ENCODE measurements around the gene RPL22.

Gene RPL22

DNA sequence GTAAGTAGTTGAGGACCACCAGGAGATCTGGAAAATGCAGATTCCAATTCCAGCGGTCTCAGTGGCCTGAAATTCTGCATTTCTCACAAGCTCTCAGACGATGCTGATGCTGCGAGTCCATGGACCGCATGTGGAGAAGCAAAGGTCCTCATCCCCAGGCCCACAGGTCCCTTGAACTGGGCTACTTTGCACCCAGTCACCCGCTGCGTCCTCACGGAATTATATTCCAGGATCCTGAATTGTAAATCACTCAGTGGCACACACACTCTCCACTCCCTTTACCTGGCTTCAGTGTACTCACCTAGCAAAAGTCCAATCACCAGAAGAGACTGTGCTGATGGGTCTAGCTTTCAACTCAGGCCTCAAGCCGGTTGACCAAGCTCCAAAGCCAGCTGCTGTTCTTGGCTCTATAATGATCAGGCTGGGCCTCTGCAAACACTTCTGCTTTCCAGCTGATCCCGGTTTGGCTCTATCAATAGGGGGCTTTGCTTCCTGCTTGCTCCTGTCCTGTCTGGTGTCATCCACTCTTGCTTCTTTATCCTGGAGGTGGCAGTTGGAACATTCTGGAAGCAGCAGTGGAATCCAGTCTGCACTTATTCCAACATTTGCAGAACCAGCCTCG, 904 bp upstream of the RPL22 start:
- DNase-seq (ENCODE audit: low read depth) = no peak

DNA sequence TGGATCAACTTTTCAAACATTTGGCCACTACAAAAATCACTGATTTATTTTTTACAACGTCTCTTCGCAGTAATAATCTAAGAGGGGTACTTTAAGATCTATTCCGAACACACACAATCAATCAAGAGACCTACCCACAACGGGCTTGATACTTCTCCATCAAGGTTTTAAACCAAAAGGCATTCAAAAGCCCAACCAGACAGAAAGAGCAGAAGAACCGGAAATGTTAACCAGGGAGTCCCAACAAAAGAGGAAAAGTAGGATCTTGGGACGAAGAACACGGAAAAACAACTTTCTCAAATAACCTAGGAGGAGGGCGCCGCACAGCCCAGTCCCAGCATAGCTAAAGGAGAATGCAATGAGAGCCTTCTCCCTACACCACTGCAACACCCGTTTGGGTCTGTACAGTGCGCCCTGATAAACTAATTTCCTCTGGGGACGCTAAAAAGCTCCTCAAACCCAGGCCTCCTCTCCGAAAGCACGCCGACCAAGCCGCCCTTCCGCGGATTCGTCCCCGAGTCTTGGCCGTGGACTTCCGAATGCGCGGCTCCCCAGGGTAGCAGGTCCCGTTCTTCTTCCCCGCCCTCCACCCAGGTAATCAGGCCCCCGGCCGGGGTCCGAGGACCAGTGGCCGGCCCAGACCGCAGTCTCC, 623 bp downstream of the RPL22 start:
- no peak for DNase-seq (ENCODE audit: low read depth)

- no peak for DNase-seq (ENCODE audit: low read depth)
Observed at GRCh38 chr1:6197746-6198427, 1.5 kb downstream of the RPL22 start.

DNA sequence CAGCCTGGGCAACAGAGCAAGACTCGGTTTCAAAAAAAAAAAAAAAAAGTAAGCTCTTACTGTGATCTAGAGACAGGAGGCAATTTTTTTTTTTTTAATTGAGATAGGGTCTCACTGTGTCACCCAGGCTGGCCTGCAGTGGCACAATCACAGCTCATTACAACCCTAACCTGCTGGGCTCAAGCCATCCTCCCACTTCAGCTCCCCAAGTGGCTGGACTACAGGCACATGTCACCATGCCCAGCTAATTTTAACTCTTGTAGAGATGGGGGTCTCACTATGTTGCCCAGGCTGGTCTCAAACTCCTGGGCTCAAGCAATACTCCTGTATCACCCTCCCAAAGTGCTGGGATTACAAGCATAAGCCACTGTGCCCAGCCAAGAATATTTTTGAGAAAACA, 7.4 kb downstream of the RPL22 start:
- no peak for DNase-seq (ENCODE audit: low read depth)

GRCh38 chr1:6188466-6188865, 10.9 kb downstream of the RPL22 start:
- DNase-seq (ENCODE audit: low read depth) = no peak

DNA sequence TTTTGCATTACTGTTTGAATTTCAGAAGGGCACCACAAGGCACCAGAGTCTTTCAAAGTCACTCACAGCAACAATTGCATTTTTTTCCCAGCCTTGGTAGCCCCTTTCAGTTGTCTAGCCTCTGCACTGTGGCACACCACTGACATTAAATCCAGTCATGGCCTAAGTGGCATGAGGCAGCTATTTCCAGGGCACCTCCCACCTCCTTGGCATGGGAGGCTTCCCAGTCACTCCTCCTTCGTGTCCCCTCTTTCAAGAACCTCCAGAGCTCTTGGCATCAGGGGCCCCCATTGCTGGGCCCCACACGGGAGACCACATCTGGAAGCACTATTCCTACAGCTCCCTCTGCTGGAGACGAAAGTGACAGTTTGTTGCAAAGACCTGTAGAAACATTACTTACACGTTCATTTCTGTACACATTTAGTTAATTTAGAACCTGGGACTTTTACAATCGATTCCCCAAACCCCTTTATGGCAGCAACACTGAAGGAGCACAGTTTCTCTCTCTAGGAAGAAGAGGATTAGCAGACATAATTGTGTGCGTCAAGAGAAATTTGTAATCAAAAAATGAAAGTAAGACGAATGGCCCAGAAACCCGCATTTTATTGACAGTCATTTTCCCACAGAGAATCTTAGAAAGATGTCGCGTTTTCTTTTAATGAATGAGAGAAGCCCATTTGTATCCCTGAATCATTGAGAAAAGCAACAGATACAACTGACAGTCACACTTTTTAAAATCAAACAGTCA, 13.6 kb downstream of the RPL22 start:
- DNase-seq (ENCODE audit: low read depth) = no peak

GRCh38 chr1:6185151-6185550, 14.2 kb downstream of the RPL22 start:
- DNase-seq (ENCODE audit: low read depth) = no peak

DNA sequence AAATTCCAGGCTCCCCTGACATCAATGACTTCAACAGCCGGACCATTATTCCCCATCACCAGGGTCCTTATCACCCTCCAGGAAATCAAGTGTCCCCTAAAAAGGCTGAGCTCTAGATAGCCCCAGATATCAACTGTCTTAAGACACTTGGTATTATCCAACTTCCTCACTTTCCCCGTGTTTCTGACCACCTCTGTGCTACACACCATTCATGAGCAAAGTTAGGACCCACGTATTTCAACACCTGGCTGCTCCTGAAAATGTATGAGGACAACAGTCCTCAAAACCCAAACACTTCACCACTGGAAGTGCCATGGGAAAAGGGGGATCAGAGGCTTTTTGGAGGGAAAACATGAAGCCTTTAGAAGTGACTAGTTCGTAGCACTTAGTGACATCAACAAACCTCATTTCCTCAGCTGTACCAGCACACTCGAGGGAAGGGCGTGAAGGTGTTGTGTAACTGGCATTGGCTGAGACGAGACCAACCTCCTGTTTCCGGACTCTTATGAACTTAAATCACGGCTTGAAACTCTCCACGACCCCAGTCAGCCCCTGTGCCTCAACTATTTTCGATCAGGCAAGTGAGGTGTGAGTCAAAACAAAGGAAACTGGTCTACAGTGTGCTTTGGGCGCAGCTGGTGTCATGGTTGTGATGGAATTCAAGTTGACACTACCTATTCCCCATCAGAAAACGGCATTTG, 15.2 kb downstream of the RPL22 start:
- DNase-seq (ENCODE audit: low read depth) = no peak

DNA sequence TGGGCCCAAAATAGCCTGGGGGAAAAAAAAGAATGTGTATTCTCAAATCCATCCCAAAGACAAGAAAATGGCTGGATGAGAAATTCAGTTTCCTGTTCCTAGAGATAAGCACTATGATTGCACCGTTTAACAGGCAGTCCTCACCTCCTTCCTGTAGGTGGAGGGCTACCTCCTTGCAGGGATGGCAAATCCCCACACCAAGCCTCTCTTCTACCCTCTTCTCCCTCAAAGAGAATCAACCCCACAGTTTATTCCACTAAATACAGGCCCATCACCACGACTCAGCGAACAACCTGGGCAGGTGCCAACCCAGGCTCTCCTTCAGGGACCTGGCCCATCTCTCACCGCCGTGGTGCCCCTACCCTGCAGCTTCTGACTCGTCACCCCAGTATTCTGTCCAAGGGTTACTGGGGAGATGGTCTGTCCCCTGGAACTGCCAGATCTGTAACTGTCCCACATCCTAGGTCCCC, 15.8 kb downstream of the RPL22 start:
- DNase-seq (ENCODE audit: low read depth) = no peak

DNA sequence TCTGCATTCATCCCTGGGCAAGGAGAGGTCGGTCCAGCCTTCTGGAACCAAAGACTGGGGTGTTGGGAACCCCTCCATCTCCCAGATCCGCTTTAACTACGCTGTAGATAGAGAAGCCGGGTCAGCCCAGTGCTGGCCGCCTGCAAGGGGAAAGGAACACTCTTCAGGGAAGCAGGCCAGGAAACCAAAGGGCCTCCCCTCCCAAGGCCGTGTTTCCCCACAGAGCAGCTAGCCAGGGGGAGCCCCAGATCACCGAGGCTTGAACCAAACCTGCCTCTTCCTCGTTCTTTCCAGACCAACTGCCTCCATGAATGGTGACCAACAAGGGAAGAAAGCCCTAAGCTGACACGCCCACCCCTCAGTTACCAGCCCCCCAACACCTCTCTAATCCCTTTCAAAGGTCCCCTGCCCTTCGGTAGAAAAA, 18.0 kb downstream of the RPL22 start:
- DNase-seq (ENCODE audit: low read depth) = no peak

DNA sequence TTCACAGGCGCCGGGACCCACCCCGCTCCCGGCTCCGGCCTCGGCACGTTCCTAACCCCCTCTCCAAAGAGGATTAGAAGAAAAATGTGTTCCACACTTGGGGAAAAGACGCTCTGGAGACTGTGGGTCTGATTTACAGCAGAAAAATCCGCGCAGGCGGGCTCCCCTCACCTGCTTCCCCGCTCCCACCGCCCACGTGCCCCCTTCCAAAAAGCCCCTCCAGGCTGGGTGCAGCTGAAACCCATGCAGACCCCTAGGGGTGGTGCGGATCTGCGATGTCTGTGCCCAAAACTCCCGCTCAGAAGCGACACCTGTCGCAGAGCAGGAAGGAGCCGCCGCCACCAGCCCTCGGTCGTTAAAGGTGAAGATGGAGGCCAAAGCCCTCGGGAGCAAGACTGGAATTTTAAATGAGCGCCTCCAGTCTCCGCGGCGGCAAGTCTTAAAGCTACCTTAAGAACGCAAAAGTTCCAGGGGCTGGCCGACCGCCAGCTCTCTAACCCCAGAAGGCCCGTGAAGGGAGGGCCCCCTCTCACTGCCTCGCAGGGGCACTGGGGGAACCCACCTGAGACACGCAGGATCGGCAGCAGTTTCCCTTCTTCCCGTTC, 18.6 kb downstream of the RPL22 start:
- DNase-seq (ENCODE audit: low read depth) = no peak

DNA sequence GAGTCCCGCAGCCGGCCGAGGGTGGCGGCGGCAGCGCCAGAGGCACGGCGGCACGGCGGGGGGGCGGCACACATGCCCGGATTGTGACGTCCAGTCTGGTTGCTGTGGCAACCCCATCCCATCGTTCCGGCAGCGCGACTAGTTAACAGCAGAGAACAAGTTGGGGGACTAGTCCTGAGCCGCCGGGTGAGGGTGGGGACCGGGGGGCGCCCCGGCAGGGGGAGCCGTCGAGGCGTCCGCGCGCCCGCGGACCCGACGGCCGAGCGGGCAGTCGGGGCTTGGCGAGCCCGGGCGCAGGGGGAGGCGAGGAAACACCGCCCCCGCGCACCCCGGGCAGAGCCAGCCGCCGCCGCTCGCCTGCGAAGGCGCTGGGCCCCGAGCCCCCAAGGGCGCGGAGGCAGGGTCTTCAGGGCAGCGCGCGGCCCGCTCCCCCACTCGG, 19.1 kb downstream of the RPL22 start, which contains the start of gene CHD5:
Gene CHD5, minus strand, starts transcription at position 54 of the 439 bp plus-strand sequence. CDS start 298 bp downstream, outside the sequence.
- DNase-seq (ENCODE audit: low read depth) = no peak

- no peak for DNase-seq (ENCODE audit: low read depth)
Observed at GRCh38 chr1:6179564-6180175, 19.7 kb downstream of the RPL22 start.

GRCh38 chr1:6178751-6179563, 20.4 kb downstream of the RPL22 start:
- no peak for DNase-seq (ENCODE audit: low read depth)

DNA sequence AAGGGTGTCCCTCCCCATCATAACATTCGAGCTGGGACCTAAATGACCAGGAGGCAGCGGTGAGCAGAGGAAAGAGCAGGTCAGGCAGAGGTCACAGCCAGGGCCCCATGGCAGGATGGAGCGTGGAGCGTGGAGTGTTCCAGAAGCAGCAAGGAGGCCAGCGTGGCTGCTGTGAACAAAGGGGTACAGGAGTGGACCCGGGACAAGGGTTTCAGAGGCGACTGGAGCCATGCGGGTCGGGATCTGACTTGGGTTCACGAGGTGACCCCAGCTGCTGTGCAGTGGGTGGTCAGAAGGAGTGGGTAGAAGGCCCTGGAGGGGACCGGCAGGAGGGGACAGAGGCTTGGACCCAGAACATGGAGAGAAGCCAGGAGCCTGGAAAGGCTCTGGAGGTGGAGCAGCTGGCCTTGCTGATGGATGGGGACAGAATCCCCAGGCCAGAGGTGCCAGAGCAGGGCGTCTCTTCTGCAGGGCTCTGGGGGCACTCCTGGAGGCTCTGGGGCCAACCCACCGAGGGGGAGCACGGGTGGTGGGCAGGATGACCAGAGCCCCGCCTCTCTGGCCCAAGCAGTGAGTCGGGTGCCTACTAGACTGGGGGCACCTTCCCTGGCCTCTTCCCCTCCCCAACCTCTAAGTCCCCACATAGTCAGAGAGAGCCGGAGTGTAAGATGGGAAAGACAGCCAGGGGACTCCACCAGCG, 21.6 kb downstream of the RPL22 start:
- no peak for DNase-seq (ENCODE audit: low read depth)

DNA sequence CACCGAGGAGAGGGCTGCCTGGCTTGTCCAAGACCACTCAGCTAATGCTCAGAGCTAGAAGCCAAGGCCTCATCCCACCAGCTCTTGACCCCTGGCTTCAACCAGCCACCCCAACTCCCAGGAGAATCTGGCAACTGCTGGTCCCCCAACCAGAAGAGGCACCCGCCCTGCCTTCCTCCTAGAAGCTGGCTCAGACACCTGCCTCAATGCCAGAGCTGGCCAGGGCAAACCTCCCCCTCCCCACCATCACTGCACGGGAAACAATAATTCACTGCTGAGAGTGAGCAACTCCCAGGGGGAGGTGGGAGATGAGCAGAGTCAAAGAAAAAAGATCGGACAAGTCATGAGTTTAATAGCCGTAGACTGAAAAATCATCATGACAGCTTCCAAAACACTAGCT, 22.6 kb downstream of the RPL22 start:
- DNase-seq (ENCODE audit: low read depth) = no peak

DNA sequence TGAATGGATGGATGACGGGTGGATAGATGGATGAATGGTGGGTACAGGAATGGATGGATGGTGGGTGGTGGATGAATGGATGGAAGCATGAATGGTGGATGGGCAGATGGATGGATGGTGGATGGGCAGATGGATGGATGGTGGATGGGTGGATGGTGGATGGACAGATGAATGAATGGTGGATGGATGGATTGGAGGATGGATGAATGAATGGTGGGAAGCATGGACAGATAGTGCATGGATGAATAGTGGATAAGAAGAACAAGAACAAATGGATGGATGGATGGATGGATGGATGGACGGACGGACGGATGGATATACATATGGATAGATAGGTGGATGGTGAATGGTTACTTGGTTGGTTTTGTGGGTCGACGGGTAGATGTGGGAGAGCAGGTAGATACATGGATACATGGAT, 24.0 kb downstream of the RPL22 start:
- DNase-seq (ENCODE audit: low read depth) = no peak

DNA sequence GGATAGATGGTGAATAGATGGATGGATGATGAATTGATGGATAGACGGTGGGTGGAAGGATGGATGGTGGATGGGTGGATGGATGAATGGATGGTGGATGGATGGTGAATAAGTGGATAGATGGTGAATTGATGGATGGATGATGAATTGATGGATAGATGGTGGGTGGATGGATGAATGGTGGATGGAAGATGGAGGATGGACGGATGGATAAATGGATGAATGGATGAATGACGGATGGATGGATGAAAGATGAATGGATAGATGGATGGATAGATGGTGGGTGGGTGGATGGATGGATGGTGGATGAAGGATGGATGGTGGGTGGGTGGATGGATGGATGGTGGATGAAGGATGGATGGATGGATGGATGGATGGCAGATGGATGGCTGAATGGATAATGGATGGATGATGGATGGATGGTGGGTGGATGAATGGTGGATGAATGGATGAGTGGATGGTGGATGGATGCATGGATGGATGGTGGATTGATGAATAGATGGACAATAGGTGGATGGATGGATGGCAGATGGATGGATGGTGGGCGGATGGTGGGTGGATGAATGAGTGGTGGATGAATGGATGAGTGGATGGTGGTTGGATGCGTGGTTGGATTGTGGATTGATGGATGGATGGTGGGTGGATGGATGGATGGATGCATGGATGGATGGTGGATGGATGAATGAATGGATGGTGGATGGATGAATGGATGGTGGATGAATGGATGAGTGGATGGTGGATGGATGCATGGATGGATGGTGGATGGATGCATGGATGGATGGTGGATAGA, 24.6 kb downstream of the RPL22 start:
- no peak for DNase-seq (ENCODE audit: low read depth)

DNA sequence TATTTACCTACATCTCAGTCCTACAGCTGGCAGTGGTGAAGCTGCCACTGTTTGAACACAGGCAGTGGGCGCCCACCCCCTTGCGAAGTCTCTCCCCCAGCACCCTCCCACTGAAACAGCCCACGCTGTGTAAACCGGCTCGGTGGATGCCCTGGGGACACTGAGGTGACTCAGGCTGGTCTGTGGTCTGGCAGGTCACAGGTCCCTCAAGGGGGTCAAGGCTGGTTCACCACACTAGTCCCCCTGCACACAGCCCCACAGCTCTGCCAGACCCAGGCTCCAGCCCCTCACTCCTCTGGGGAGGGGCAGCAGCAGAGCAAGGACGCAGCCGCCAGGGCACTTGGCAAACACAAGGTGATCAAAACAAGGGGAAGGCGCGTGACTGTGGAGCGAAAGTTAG, 26.8 kb downstream of the RPL22 start:
- no peak for DNase-seq (ENCODE audit: low read depth)
